Liver (tissue), 9 donors: Measurements from ENCODE around the gene RAB6A. TPM values are rescaled to one million over a fixed set of nuclear protein-coding genes. Genes with fewer than 3 reads are reported as not detected.

ENCODE experiments used
- DNase-seq: peaks from one replicate; pipeline ENCODE4 v3.0.0-alpha.2; 2017; ENCODE audit warnings: low spot score
- H3K27ac ChIP-seq, 2 donors: one replicate each; pipeline ENCODE4 v1.7.0; 2013; ENCODE audit warnings: inconsistent platforms in 2 of 2, low read length in 2 of 2, control low read depth in 1 of 2, low read depth in 1 of 2, mild to moderate bottlenecking in 1 of 2
- H3K27me3 ChIP-seq, 4 donors: one replicate each; pipeline versions ENCODE4 v1.6.1 to v1.7.0; 2013; ENCODE audit warnings: low read length in 3 of 4, inconsistent platforms in 1 of 4, mild to moderate bottlenecking in 1 of 4, moderate library complexity in 1 of 4; ENCODE audit not compliant: control insufficient read depth in 4 of 4, insufficient read depth in 4 of 4
- H3K36me3 ChIP-seq, 4 donors: one replicate each; pipeline versions ENCODE4 v1.6.1 to v1.7.0; 2013; ENCODE audit warnings: low read length in 3 of 4, mild to moderate bottlenecking in 3 of 4, low read depth in 1 of 4, moderate library complexity in 1 of 4; ENCODE audit not compliant: control insufficient read depth in 4 of 4, insufficient read depth in 3 of 4
- H3K4me1 ChIP-seq, 4 donors: one replicate each; pipeline versions ENCODE4 v1.6.1 to v1.7.0; 2013; ENCODE audit warnings: low read length in 3 of 4, mild to moderate bottlenecking in 3 of 4, moderate library complexity in 1 of 4; ENCODE audit not compliant: control insufficient read depth in 4 of 4, insufficient read depth in 4 of 4
- H3K4me3 ChIP-seq, 3 donors: one replicate each; pipeline versions ENCODE4 v1.6.1 to v1.7.0; 2013; ENCODE audit warnings: low read length in 3 of 3, control low read depth in 1 of 3, low read depth in 1 of 3, mild to moderate bottlenecking in 1 of 3
- H3K9ac ChIP-seq, 2 donors: one replicate each; pipeline ENCODE4 v1.7.0; 2013; ENCODE audit warnings: low read length in 2 of 2, mild to moderate bottlenecking in 2 of 2, moderate library complexity in 2 of 2, control low read depth in 1 of 2, low read depth in 1 of 2
- H3K9me3 ChIP-seq, 4 donors: one replicate each; pipeline versions ENCODE4 v1.6.1 to v1.7.0; 2013; ENCODE audit warnings: low read length in 3 of 4; ENCODE audit not compliant: control insufficient read depth in 4 of 4
- ATF3 ChIP-seq: IDR thresholded peaks from 2 replicates; pipeline ENCODE4 v1.6.1; 2016; ENCODE audit warnings: antibody characterized with exemption
- CTCF ChIP-seq: fragments of 150-350 bp; IDR thresholded peaks from 2 replicates; pipeline ENCODE4 v1.5.1; 2017; ENCODE audit warnings: improper control_type of control experiment, low read depth, low read length; ENCODE audit not compliant: missing input control
- EGR1 ChIP-seq, 2 donors: IDR thresholded peaks; 2 replicates each; pipeline ENCODE4 v1.6.1; 2016 to 2018; ENCODE audit warnings: antibody characterized with exemption in 2 of 2, low read depth in 2 of 2
- FOXA2 ChIP-seq: IDR thresholded peaks from 2 replicates; pipeline ENCODE4 v1.6.1; 2016; ENCODE audit warnings: antibody characterized with exemption
- GABPA ChIP-seq, 2 donors: IDR thresholded peaks in 1 of 2; conservative IDR thresholded peaks in 1 of 2; 2 replicates each; pipeline ENCODE4 v1.6.1; 2016; ENCODE audit warnings: antibody characterized with exemption in 2 of 2, mild to moderate bottlenecking in 1 of 2, moderate library complexity in 1 of 2
- HNF4A ChIP-seq, 2 donors: conservative IDR thresholded peaks; 2 replicates each; pipeline ENCODE4 v1.6.1; 2016; ENCODE audit warnings: antibody characterized with exemption in 2 of 2, mild to moderate bottlenecking in 2 of 2
- HNF4G ChIP-seq: IDR thresholded peaks from 2 replicates; pipeline ENCODE4 v1.6.1; 2016; ENCODE audit warnings: antibody characterized with exemption
- JUND ChIP-seq, 2 donors: IDR thresholded peaks; 2 replicates each; pipeline ENCODE4 v1.6.1; 2016; ENCODE audit warnings: antibody characterized with exemption in 2 of 2
- MAX ChIP-seq: IDR thresholded peaks from 2 replicates; pipeline ENCODE4 v1.6.1; 2016; ENCODE audit warnings: antibody characterized with exemption
- NR2F2 ChIP-seq: IDR thresholded peaks from 2 replicates; pipeline ENCODE4 v1.6.1; 2016; ENCODE audit warnings: antibody characterized with exemption
- RAD21 ChIP-seq, 2 donors: IDR thresholded peaks; 2 replicates each; pipeline ENCODE4 v1.6.1; 2016; ENCODE audit warnings: antibody characterized with exemption in 2 of 2, mild to moderate bottlenecking in 2 of 2
- RXRA ChIP-seq, 2 donors: IDR thresholded peaks; 2 replicates each; pipeline ENCODE4 v1.6.1; 2017 to 2018; ENCODE audit warnings: antibody characterized with exemption in 2 of 2, mild to moderate bottlenecking in 1 of 2
- SP1 ChIP-seq: IDR thresholded peaks from 2 replicates; pipeline ENCODE4 v1.6.1; 2018; ENCODE audit warnings: antibody characterized with exemption, mild to moderate bottlenecking
- TAF1 ChIP-seq: conservative IDR thresholded peaks from 2 replicates; pipeline ENCODE4 v1.6.1; 2016; ENCODE audit warnings: antibody characterized with exemption, mild to moderate bottlenecking
- YY1 ChIP-seq: IDR thresholded peaks from 2 replicates; pipeline ENCODE4 v1.6.1; 2016; ENCODE audit warnings: antibody characterized with exemption, mild to moderate bottlenecking
- ZBTB33 ChIP-seq: IDR thresholded peaks from 2 replicates; pipeline ENCODE4 v1.6.1; 2016; ENCODE audit warnings: antibody characterized with exemption
- WGBS: extraction: QIAGEN DNeasy Blood & Tissue Kit; methylation state at CpG from one replicate; pipeline ENCODE4 v1.1.7; 2013; 5-methylcytosine and 5-hydroxymethylcytosine counted together
- polyA plus RNA-seq, 2 donors: library from polyadenylated mRNA; stranded (reverse) in 1 of 2; unstranded in 1 of 2; fragments of 200-250 nt in 1 of 2; fragments of >200 nt in 1 of 2; fragmentation: Nextera tagmentation in 1 of 2; extraction: Ambion mirVana in 1 of 2; gene quantifications; one replicate each; pipeline versions ENCODE4 v1.2.1 to v1.2.3, GENCODE V29; 2013 to 2015
- total RNA-seq, 2 donors: library from RNA; depleted of rRNA; stranded (reverse); fragments of >200 nt; gene quantifications; one replicate each; pipeline ENCODE4 v1.2.3, GENCODE V29; 2014
- TF ChIP-seq, protein P1 (sequence below): IDR thresholded peaks from 2 replicates; pipeline ENCODE4 v1.6.1; 2016; ENCODE audit warnings: antibody characterized with exemption, mild to moderate bottlenecking
- donor health status: healthy.
- donor health status: healthy.
- donor health status: healthy.
- donor health status: healthy.
- donor health status: healthy.

RAB6A gene
- total and polyA plus RNA-seq, 4 donors, result 36.0 to 165 (median 51.5) TPM

DNA sequence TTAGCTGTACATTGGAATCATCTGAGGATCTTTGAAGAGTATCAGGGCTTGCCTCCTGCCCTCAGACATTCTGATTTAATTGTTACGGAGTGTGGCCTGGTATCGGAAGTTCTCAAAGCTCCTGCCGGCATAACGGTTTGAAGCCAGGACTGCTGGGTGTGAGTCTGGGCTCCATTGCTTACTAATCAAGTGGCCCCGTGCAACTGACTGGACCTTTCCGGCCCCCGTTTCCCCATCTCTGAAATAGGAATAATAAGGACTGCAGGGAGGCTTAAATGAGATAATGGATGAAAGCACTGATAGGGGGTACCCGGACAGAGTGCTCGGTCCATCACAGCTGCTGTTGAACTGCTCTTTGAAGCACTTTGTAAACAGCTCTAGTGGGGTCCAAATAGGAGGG lies 112.8 kb downstream of the RAB6A start:
- TF ChIP-seq MAX (no peak), CTCF (no peak), TAF1 (no peak), HNF4A (conservative IDR thresholded peaks at IDR 0.05) (no peak)
- TF ChIP-seq, protein P1, sequence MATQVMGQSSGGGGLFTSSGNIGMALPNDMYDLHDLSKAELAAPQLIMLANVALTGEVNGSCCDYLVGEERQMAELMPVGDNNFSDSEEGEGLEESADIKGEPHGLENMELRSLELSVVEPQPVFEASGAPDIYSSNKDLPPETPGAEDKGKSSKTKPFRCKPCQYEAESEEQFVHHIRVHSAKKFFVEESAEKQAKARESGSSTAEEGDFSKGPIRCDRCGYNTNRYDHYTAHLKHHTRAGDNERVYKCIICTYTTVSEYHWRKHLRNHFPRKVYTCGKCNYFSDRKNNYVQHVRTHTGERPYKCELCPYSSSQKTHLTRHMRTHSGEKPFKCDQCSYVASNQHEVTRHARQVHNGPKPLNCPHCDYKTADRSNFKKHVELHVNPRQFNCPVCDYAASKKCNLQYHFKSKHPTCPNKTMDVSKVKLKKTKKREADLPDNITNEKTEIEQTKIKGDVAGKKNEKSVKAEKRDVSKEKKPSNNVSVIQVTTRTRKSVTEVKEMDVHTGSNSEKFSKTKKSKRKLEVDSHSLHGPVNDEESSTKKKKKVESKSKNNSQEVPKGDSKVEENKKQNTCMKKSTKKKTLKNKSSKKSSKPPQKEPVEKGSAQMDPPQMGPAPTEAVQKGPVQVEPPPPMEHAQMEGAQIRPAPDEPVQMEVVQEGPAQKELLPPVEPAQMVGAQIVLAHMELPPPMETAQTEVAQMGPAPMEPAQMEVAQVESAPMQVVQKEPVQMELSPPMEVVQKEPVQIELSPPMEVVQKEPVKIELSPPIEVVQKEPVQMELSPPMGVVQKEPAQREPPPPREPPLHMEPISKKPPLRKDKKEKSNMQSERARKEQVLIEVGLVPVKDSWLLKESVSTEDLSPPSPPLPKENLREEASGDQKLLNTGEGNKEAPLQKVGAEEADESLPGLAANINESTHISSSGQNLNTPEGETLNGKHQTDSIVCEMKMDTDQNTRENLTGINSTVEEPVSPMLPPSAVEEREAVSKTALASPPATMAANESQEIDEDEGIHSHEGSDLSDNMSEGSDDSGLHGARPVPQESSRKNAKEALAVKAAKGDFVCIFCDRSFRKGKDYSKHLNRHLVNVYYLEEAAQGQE, result no peak
- Histone ChIP-seq H3K9ac (no peak overlapping the region), H3K4me3 (no peak overlapping the region), H3K36me3 (no peaks in the 10 kb centered on the region), H3K27me3 (no peaks in the 10 kb centered on the region), H3K27ac (no peak overlapping the region), H3K9me3 (no peaks in the 10 kb centered on the region), H3K4me1 (no peaks in the 10 kb centered on the region)
- WGBS, result 93% methylated on average over 9 of the region's 9 CpGs
- no peak for DNase-seq

DNA sequence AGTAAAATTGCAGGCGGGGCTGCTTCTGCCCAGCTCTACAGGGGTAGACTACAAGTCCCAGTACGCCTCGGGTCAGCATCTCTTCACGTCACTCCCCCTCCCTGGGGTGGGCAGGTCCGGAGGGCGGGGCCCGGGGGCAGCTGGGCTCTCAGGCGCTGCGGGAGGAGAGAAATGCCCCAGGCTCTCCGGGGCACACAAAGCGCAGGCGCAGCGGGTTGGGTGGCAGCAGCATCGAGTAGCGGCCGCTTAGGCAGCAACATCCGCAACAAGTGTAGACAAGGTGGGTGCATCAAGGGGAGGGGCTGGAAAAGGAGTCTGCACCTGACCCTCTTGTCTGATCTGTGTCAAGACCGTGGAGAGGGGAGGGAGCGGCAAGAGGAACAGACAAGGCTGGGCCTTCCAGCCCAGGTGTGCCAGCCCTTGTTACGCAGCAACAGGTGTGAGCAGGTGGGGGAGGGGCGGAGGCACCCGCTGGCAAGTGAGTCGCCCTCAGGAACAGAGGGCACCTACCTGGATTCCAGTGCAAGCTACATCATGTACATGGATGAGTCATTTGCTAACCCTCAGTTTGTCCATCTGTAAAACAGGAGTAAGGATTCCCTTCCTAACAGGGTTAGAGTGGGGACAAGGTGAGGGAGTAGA lies 113.3 kb downstream of the RAB6A start:
- Histone ChIP-seq H3K27me3 (no peaks in the 10 kb centered on the region), H3K27ac (no peak overlapping the region), H3K9ac (no peak overlapping the region), H3K9me3 (no peaks in the 10 kb centered on the region), H3K36me3 (no peaks in the 10 kb centered on the region), H3K4me3 (no peak overlapping the region), H3K4me1 (no peaks in the 10 kb centered on the region)
- DNase-seq, result peak; percentile 74
- WGBS, result 16% methylated on average over 23 of the region's 23 CpGs
- TF ChIP-seq HNF4A (conservative IDR thresholded peaks at IDR 0.05), result no peak
- TF ChIP-seq MAX, result no peak
- no peak for TF ChIP-seq RXRA (IDR thresholded peaks at IDR 0.05)
- TF ChIP-seq FOXA2, result no peak
- TF ChIP-seq YY1, result no peak
- no peak for TF ChIP-seq SP1
- no peak for TF ChIP-seq RAD21 (IDR thresholded peaks at IDR 0.05)
- no peak for TF ChIP-seq ZBTB33
- no peak for TF ChIP-seq TAF1
- no peak for TF ChIP-seq ATF3
- no peak for TF ChIP-seq HNF4G
- TF ChIP-seq CTCF, result no peak
- TF ChIP-seq JUND (IDR thresholded peaks at IDR 0.05), result no peak
- TF ChIP-seq GABPA (IDR thresholded peaks at IDR 0.05 in 1 of 2, conservative IDR thresholded peaks at IDR 0.05 in 1 of 2), result no peak
- TF ChIP-seq EGR1 (IDR thresholded peaks at IDR 0.05; ENCODE audit: low read depth in 2 of 2), result no peak
- TF ChIP-seq, protein P1, result no peak
- TF ChIP-seq NR2F2, result no peak
